ENCODE data around the gene RIPK4.
"Not testable (repeated sequence)": the region's sequence is repeated elsewhere in the genome, so short reads cannot be mapped to it uniquely, and the experiment has no call there.

RIPK4 gene

DNA sequence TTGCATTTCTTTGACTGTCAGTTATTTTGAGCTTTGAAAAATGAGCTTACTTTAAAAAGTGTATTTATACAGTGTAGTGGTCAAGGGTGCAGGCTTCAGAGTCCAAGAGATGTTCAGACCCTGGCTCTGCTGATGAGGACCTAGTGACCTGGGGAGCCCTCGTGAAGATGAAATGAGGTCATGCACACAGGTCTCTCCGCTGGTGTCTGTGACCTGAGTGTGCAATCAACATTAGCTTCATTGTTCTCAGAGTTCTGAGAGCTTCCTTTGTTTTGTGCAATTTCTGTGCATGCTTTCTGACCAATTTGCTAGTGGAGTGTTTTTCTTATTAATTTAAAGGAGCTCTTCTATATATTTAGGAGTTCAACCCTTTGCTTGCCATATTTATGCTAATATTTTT lies 71.3 kb downstream of the RIPK4 start:
- H3K36me3 ChIP-seq, result no peaks in the 10 kb centered on the region
- H3K4me3 ChIP-seq (ENCODE audit: low read depth, low read length), result no peak overlapping the region
- no peaks in the 10 kb centered on the region for H3K27me3 ChIP-seq
- no peak for TF ChIP-seq CTCF (IDR thresholded peaks at IDR 0.05; ENCODE audit: low read depth, low read length)
- no peaks in the 10 kb centered on the region for H3K9me3 ChIP-seq
- DNase-seq, result no peak
- H3K4me1 ChIP-seq, result no peaks in the 10 kb centered on the region

DNA sequence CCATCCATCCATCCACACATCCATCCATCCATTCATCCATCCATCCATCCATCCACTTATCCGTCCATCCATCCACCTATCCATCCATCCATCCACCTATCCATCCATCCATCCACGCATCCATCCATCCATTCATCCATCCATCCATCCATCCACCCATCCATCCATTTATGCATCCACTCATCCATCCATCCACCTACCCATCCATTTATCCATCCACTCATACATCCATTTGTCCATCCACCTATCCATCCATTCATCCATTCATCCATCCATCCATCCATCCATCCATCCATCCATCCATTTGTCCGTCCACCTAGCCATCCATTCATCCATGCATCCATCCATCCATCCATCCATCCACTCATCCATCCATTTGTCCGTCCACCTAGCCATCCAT lies 72.8 kb downstream of the RIPK4 start:
- not testable (repeated sequence) for H3K36me3 ChIP-seq; H3K4me1 ChIP-seq; H3K9me3 ChIP-seq; H3K27me3 ChIP-seq; H3K4me3 ChIP-seq (ENCODE audit: low read depth, low read length); DNase-seq

DNA sequence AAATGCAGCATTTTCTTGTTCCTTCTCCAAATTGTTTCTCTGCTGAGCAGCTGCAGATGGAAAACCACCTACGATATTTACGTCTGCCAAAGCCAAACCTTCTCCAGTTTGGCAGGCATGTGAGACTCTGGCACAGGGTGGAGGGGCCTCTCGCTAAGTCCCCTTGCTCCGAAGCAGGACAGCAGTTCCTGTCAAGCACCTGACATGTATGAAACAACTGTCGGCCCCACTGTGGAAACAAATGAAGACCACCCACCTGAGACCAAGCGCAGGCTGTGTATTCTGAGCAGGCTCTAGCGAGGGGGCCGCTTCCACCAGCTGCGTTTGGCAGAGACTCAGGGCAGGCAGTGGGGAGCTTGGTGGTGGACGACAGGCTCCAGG lies 74.7 kb downstream of the RIPK4 start:
- Histone ChIP-seq H3K36me3 (no peaks in the 10 kb centered on the region), H3K4me3 (ENCODE audit: low read depth, low read length) (no peak overlapping the region), H3K27me3 (no peaks in the 10 kb centered on the region), H3K4me1 (no peaks in the 10 kb centered on the region), H3K9me3 (no peaks in the 10 kb centered on the region)
- TF ChIP-seq CTCF (IDR thresholded peaks at IDR 0.05; ENCODE audit: low read depth, low read length), result no peak
- DNase-seq, result no peak

GRCh38 chr21:41691205-41692184 lies 75.4 kb downstream of the RIPK4 start:
- no peaks in the 10 kb centered on the region for H3K9me3 ChIP-seq
- no peak overlapping the region for H3K4me3 ChIP-seq (ENCODE audit: low read depth, low read length)
- no peaks in the 10 kb centered on the region for H3K4me1 ChIP-seq
- no peak for DNase-seq
- H3K36me3 ChIP-seq, result no peaks in the 10 kb centered on the region
- TF ChIP-seq CTCF (IDR thresholded peaks at IDR 0.05; ENCODE audit: low read depth, low read length), result no peak
- no peaks in the 10 kb centered on the region for H3K27me3 ChIP-seq
